Parathyroid adenoma (tissue), 2 donors: ENCODE measurements around the gene GADL1.

Experiments
- H2AFZ ChIP-seq: fragments of 300-600 bp; sonication (generic); one replicate; pipeline ENCODE4 v1.7.0; 2017; ENCODE audit warnings: antibody characterized with exemption, mild to moderate bottlenecking
- H3K27ac ChIP-seq: fragments of 300-600 bp; sonication (generic); one replicate; pipeline ENCODE4 v1.7.0; 2017
- H3K27me3 ChIP-seq: fragments of 300-600 bp; sonication (generic); one replicate; pipeline ENCODE4 v1.7.0; 2017; ENCODE audit warnings: low read length; ENCODE audit not compliant: control insufficient read depth, insufficient read depth
- H3K36me3 ChIP-seq: fragments of 300-600 bp; sonication (generic); one replicate; pipeline ENCODE4 v1.7.0; 2017; ENCODE audit warnings: low read length; ENCODE audit not compliant: control insufficient read depth, insufficient read depth
- H3K4me1 ChIP-seq: fragments of 300-600 bp; sonication (generic); one replicate; pipeline ENCODE4 v1.7.0; 2017; ENCODE audit warnings: control low read depth
- H3K4me2 ChIP-seq: fragments of 300-600 bp; sonication (generic); one replicate; pipeline ENCODE4 v1.7.0; 2017; ENCODE audit warnings: low read length
- H3K4me3 ChIP-seq: fragments of 300-600 bp; sonication (generic); one replicate; pipeline ENCODE4 v1.7.0; 2017; ENCODE audit warnings: low read depth, low read length
- H3K79me2 ChIP-seq: fragments of 300-600 bp; sonication (generic); one replicate; pipeline ENCODE4 v1.7.0; 2017; ENCODE audit warnings: control low read depth
- H3K9ac ChIP-seq: fragments of 300-600 bp; sonication (generic); one replicate; pipeline ENCODE4 v1.7.0; 2017; ENCODE audit warnings: mild to moderate bottlenecking
- H3K9me3 ChIP-seq: fragments of 300-600 bp; sonication (generic); one replicate; pipeline ENCODE4 v1.7.0; 2017; ENCODE audit warnings: low read length; ENCODE audit not compliant: control insufficient read depth
- CTCF ChIP-seq: fragments of 300-600 bp; sonication (generic); IDR thresholded peaks from one replicate; pipeline ENCODE4 v1.7.0; 2017; ENCODE audit warnings: antibody characterized with exemption, mild to moderate bottlenecking
- donor health status: primary hyperparathyroidism.

GADL1 gene

GRCh38 chr3:30819067-30819798, 75.2 kb downstream of the GADL1 start:
- no peaks in the 10 kb centered on the region for H3K4me1 ChIP-seq
- H3K27ac ChIP-seq = no peak overlapping the region
- H3K9me3 ChIP-seq = no peaks in the 10 kb centered on the region
- H3K36me3 ChIP-seq = no peaks in the 10 kb centered on the region
- H3K4me3 ChIP-seq = no peak overlapping the region
- no peak overlapping the region for H3K9ac ChIP-seq
- H3K79me2 ChIP-seq = no peaks in the 10 kb centered on the region
- H3K4me2 ChIP-seq = no peak overlapping the region
- TF ChIP-seq CTCF = no peak
- H2AFZ ChIP-seq = no peak overlapping the region
- H3K27me3 ChIP-seq = no peaks in the 10 kb centered on the region

GRCh38 chr3:30813734-30814133, 80.7 kb downstream of the GADL1 start:
- no peaks in the 10 kb centered on the region for H3K4me1 ChIP-seq
- TF ChIP-seq CTCF = no peak

GRCh38 chr3:30811151-30811795, 83.2 kb downstream of the GADL1 start:
- Histone ChIP-seq H3K4me3 (no peak overlapping the region), H3K27me3 (no peaks in the 10 kb centered on the region), H3K27ac (no peak overlapping the region), H3K9me3 (no peaks in the 10 kb centered on the region), H3K4me2 (no peak overlapping the region), H2AFZ (no peak overlapping the region), H3K9ac (no peak overlapping the region), H3K4me1 (no peaks in the 10 kb centered on the region), H3K36me3 (no peaks in the 10 kb centered on the region), H3K79me2 (no peaks in the 10 kb centered on the region)
- TF ChIP-seq CTCF = no peak

More at GRCh38 chr3:30813734-30814133, 80.7 kb downstream of the GADL1 start:
- Histone ChIP-seq H3K4me3 (no peak overlapping the region), H3K9ac (no peak overlapping the region), H3K27ac (no peak overlapping the region), H2AFZ (no peak overlapping the region), H3K36me3 (no peaks in the 10 kb centered on the region), H3K79me2 (no peaks in the 10 kb centered on the region), H3K4me2 (no peak overlapping the region), H3K9me3 (no peaks in the 10 kb centered on the region), H3K27me3 (no peaks in the 10 kb centered on the region)

- H3K27ac ChIP-seq = no peak overlapping the region
- H2AFZ ChIP-seq = no peak overlapping the region
- no peaks in the 10 kb centered on the region for H3K9me3 ChIP-seq
- no peak overlapping the region for H3K4me3 ChIP-seq
- no peaks in the 10 kb centered on the region for H3K27me3 ChIP-seq
- H3K4me1 ChIP-seq = no peaks in the 10 kb centered on the region
- no peak overlapping the region for H3K4me2 ChIP-seq
- H3K79me2 ChIP-seq = no peaks in the 10 kb centered on the region
- H3K36me3 ChIP-seq = no peaks in the 10 kb centered on the region
- no peak for TF ChIP-seq CTCF
- no peak overlapping the region for H3K9ac ChIP-seq
Observed at GRCh38 chr3:30810625-30811024, 83.8 kb downstream of the GADL1 start.
